BE2C (cell line): ENCODE results near the gene COPRS.
A peak's percentile ranks its signal among the peaks of the same experiment; 100 is the strongest.

Experiments
- DNase-seq: peaks from one replicate; pipeline ENCODE4 v3.0.0-alpha.2; 2020
- H3K27me3 ChIP-seq: fragments of 250-450 bp; sonication (Bioruptor Pico); 2 replicates; pipeline ENCODE4 v1.5.1; 2020; ENCODE audit warnings: mild to moderate bottlenecking
- H3K36me3 ChIP-seq: fragments of 250-450 bp; sonication (Bioruptor Pico); 2 replicates; pipeline ENCODE4 v1.5.1; 2020; ENCODE audit warnings: mild to moderate bottlenecking
- H3K4me1 ChIP-seq: fragments of 250-450 bp; sonication (Bioruptor Pico); 2 replicates; pipeline ENCODE4 v1.5.1; 2020
- H3K4me3 ChIP-seq: 2 replicates; pipeline ENCODE4 v1.5.1; 2011; ENCODE audit warnings: low read depth, low read length
- H3K9me3 ChIP-seq: fragments of 250-450 bp; sonication (Bioruptor Pico); 2 replicates; pipeline ENCODE4 v1.5.1; 2020
- CTCF ChIP-seq: IDR thresholded peaks from 2 replicates; pipeline ENCODE4 v1.5.1; 2012; ENCODE audit warnings: mild to moderate bottlenecking, low read depth, low read length

The COPRS gene

GRCh38 chr17:31857920-31858641, 963 bp downstream of the COPRS start:
- no peaks in the 10 kb centered on the region for H3K4me1 ChIP-seq
- peak overlapping the region; percentile 65 for H3K4me3 ChIP-seq
- no peaks in the 10 kb centered on the region; the same call in 1 of the 2 replicates for H3K36me3 ChIP-seq
- DNase-seq, result no peak
- no peaks in the 10 kb centered on the region for H3K27me3 ChIP-seq
- no peaks in the 10 kb centered on the region for H3K9me3 ChIP-seq
- TF ChIP-seq CTCF, result no peak

GRCh38 chr17:31856750-31857149, 2.3 kb downstream of the COPRS start:
- Histone ChIP-seq H3K4me3 (no peak overlapping the region), H3K4me1 (no peaks in the 10 kb centered on the region), H3K9me3 (no peaks in the 10 kb centered on the region), H3K36me3 (no peaks in the 10 kb centered on the region; the same call in 1 of the 2 replicates), H3K27me3 (no peaks in the 10 kb centered on the region)
- DNase-seq, result no peak
- no peak for TF ChIP-seq CTCF

- no peaks in the 10 kb centered on the region for H3K27me3 ChIP-seq
- H3K36me3 ChIP-seq, result no peaks in the 10 kb centered on the region; the same call in 1 of the 2 replicates
- TF ChIP-seq CTCF, result no peak
- no peak for DNase-seq
- H3K4me3 ChIP-seq, result no peak overlapping the region
- H3K4me1 ChIP-seq, result no peaks in the 10 kb centered on the region
- no peaks in the 10 kb centered on the region for H3K9me3 ChIP-seq
Observed at GRCh38 chr17:31854672-31855071, 4.4 kb downstream of the COPRS start.

GRCh38 chr17:31853911-31854470, 5.1 kb downstream of the COPRS start:
- H3K27me3 ChIP-seq, result no peaks in the 10 kb centered on the region
- no peak for TF ChIP-seq CTCF
- no peaks in the 10 kb centered on the region for H3K9me3 ChIP-seq
- no peaks in the 10 kb centered on the region; the same call in 1 of the 2 replicates for H3K36me3 ChIP-seq
- H3K4me3 ChIP-seq, result no peak overlapping the region
- H3K4me1 ChIP-seq, result no peaks in the 10 kb centered on the region
- no peak for DNase-seq

GRCh38 chr17:31845291-31845690, 13.8 kb downstream of the COPRS start:
- no peak for DNase-seq
- Histone ChIP-seq H3K4me1 (no peaks in the 10 kb centered on the region), H3K9me3 (no peaks in the 10 kb centered on the region), H3K4me3 (no peak overlapping the region), H3K36me3 (no peaks in the 10 kb centered on the region), H3K27me3 (no peaks in the 10 kb centered on the region)
- no peak for TF ChIP-seq CTCF

- H3K4me1 ChIP-seq, result no peaks in the 10 kb centered on the region
- no peaks in the 10 kb centered on the region for H3K36me3 ChIP-seq
- no peaks in the 10 kb centered on the region for H3K27me3 ChIP-seq
- no peak overlapping the region for H3K4me3 ChIP-seq
- no peak for TF ChIP-seq CTCF
- H3K9me3 ChIP-seq, result no peaks in the 10 kb centered on the region
- DNase-seq, result no peak
Observed at GRCh38 chr17:31843070-31843745, 15.8 kb downstream of the COPRS start.
